Activated CD8-positive, alpha-beta memory T cell treated with anti-CD3 and anti-CD28 coated beads for 1 hour (primary cell): Measurements from ENCODE around the gene SLC7A6.

Source experiments
- DNase-seq, 2 donors: peaks; one replicate each; pipeline ENCODE4 v3.0.0-alpha.2; 2020; ENCODE audit warnings: low read depth in 1 of 2; ENCODE audit errors: extremely low read depth in 1 of 2

Gene SLC7A6

DNA sequence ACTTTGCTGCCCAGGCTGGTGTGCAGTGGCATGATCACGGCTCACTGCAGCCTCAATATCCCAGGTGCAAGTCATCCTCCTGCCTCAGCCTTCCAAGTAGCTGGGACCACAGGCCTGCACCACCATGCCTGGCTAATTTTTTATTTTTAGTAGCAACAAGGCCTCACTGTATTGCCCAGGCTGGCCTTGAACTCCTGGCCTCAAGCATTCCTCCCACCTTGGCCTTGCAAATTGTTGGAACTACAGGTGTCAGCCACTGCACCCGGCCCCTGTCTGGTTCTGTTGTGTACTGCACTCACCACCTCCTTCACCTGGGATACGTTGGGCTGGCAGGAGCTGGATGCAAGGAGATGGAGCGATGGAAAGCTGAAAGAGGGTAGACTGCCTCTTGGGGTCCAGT is 10.6 kb upstream of the SLC7A6 start:
- DNase-seq: no peak

DNA sequence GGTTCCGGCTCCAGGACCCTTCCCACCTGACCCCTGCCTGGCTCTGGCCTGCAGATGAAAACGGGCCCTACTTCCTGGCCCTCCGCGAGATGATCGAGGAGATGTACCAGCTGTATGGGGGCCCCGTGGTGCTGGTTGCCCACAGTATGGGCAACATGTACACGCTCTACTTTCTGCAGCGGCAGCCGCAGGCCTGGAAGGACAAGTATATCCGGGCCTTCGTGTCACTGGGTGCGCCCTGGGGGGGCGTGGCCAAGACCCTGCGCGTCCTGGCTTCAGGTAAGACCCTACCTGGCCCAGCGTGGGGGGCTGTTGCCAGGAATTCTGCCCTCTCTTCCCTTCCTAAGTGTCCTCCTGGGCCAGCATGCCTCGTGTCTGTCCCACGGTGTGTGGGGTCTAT is 8.6 kb upstream of the SLC7A6 start:
- DNase-seq: no peak

DNA sequence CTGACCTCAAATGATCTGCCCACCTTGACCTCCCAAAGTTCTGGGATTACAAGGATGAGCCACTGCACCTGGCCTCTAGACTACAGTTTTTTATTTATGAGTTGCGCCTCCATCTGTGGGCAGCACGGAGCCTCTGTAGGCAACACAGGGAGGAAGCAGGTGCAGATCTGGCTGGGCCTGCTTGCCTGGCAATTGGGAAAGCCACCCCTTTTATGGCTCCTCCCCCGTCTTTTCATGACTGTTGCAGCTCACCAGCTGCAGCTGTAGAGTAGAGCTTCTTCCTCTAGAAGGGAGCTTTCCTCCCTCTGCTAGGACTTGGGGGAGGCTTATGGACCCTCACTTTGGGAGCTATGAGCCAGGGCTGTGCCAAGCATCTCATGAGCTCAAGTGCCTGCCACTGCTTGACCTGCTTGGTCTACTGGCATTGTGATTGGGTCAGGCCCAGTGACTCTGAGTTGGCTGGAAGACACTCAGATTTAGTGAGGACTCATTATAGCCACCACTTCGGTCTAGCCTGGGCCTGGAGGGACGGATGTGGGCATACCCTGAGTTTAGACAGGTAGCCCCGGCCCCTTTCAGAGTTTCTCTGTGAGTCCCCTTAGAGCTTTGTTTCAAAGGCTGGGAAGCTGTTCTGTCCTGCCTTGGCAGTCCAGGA is 6.9 kb upstream of the SLC7A6 start:
- no peak for DNase-seq

DNA sequence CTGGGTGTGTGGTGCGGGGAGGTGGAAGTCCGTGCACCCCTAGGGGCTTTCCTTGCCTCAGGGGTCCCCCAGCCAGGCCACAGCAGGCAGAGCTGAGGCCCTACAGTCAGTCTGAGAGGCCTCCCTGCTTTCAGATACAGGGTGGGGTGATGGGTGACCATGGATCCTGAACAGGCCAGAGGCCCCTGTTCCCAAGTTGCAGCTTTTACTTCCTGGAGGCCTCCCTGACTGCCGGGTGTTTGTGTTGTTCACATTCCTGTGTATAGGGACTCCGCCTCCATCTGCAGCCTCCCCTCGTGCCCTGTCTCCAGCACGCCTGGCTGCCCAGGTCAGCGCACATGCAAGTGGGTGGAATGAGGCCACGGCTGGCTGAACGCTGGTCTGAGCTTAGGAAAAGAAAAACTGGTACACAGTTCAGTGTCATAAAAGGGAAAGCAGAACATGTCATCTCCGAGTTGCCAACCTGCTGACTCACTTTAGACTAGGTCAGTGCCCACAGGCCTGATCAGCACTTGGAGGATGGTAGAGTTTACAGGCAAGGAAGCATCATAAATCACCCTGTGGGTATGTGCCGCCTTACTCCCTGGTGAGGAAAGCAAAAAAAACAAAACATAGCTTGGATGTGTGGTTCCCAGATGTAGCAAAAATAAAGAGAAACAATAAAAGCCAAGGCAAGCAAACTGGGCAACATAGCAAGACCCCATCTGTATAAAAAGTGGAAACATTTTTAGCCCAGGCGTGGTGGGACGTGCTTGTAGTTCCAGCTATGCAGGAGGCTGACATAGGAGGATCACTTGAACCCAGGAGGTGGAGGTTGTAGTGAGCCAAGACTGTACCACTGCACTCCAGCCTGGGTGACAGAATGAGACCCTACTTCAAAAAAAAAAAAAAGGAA is 6.2 kb upstream of the SLC7A6 start:
- no peak for DNase-seq

DNA sequence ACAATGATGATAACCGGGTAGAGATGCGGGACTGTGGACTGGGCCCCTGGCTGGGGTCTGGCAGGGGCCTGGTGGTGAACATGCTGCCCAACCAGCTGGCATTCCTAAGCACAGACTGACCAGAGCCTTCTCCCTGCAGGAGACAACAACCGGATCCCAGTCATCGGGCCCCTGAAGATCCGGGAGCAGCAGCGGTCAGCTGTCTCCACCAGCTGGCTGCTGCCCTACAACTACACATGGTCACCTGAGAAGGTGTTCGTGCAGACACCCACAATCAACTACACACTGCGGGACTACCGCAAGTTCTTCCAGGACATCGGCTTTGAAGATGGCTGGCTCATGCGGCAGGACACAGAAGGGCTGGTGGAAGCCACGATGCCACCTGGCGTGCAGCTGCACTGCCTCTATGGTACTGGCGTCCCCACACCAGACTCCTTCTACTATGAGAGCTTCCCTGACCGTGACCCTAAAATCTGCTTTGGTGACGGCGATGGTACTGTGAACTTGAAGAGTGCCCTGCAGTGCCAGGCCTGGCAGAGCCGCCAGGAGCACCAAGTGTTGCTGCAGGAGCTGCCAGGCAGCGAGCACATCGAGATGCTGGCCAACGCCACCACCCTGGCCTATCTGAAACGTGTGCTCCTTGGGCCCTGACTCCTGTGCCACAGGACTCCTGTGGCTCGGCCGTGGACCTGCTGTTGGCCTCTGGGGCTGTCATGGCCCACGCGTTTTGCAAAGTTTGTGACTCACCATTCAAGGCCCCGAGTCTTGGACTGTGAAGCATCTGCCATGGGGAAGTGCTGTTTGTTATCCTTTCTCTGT is 5.1 kb upstream of the SLC7A6 start:
- no peak for DNase-seq

DNA sequence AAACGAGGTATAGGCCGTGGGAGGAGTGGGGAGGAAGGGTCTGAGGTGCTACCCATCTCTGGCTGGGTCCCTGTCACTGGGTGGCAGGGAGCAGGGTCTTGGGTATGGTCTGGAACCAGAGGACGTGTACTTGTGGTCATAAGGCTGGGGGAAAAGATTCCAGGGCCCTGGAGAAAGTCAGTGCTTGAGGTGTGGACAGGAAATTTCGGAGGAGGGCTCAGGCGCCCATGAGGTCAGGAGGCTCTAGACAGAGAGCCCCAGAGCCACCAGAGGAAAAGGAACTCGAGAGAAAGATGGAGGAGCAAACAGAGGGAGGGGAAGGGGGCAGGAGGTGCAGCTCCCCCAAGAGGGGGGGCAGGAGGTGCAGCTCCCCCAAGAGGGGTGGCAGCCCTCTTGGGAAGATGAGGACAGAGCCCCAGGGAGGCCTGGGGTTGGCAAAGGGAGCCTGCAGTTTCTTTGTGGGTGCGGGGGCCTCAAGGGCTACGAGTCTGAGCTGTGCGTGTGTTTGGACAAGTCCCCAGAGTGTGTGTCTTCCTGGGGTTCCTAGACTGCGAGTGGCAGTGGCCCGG is 683 bp upstream of the SLC7A6 start:
- no peak for DNase-seq

DNA sequence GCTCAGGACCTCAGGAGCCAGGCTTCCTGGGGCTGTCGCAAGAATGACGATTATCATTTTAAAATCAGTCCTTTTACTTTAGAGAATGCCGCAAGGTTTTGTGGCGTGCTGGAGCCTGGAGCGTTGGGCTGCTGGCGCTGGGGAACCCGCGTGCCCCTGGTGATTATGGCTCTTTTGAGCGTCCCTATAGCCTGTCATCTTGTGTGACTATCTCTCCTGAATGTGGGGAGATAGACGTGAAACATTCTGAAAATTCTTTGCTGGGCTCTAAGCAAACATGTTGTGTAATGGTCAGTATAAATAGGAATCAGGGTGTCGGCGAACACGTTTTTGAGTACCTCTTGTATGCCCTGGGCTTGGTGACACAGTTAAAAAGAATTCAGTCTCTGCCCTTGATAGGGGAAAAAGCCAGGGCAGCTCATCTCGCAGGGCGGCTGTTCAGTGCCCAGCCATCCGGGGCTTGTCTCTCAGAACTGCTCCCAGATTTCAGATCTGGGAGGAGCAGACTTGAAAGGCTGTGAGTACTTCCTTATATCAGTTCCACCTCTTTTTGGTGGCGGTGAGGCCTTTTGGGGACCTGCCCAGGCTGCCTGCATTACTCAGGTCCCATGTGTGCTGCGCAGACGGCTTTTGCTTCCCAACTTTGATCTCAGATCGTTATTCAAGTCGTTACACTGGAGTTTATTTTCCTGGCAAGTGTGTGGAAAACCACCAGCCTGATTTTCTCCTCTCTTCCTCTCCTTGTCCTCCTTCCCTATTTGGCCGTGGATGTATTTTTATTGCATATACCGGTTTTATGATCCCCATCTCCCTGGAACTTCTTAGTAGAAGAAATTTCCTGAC is 973 bp downstream of the SLC7A6 start:
- DNase-seq: no peak

DNA sequence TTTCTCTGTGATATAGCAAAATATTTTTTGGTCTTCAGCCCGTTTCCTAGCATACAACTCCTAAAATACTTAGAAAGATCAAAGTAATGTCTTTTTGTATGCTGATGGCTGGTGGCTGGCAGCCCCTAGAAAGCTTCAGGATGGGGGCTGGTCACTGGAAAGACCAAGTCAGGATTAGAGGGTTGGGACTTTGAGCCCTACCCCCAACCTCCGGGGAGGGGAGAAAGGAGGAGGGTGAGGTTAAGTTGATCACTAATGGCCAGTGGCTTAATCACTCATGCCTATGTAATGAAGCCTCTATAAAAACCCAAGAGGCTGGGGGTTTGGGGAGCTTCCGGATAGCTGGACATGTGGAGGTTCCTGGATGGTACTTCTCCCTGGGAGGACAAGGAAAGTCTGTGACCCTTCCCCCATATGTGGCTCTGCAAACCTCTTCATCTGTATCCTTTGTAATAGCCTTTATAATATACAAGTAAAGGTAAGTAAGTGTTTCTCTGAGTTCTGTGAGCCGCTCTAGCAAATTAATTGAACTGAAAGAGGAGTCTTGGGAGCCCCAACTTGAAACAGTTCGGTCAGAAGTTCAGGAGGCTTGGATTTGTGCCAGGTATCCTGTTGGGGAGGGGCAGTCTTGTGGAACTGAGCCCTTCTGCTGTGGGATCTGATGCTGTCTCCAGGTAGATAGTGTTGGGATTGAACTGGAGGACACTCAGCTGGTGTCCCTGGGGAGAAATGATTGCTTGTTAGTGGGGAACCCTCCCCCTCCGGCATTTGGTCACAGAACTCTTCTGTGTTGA is 3.5 kb downstream of the SLC7A6 start:
- no peak for DNase-seq

DNA sequence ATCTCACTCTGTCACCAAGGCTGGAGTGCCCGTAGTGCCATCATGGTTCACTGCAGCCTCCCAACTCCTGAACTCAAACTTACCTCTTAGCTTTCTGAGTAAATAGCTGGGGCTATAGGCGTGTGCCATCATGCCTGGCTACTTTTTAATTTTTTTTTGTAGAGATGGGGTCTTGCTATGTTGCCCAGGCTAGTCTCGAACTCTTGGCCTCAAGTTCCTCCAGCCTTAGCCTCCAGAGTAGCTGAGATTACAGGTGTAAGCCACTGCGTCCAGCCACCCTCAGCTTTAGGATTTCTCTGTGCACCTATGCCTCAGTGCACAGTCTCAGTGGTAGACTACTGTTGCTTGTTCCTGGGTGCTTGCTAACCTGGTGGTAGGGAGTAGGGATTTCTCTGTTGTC is 5.5 kb downstream of the SLC7A6 start:
- no peak for DNase-seq

DNA sequence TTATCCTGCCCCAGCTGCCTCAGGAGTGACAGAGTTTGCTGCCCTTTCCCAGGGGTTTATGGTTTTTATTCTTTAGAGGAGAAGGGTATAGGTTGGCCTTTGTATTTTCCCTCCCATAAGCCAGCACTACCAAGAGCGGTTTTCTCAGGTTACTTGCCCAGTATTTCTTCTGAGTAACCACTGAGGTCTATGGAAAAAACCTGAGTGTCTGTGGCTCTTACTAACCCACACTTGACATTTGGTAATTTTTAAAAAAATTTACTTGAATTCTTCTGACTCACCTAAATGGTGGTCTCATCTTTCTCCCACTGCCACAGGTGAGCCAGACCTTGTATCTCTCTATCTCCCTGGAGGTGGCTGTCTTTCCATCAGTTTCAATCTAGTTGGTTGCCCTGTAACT is 6.0 kb downstream of the SLC7A6 start:
- DNase-seq: no peak

DNA sequence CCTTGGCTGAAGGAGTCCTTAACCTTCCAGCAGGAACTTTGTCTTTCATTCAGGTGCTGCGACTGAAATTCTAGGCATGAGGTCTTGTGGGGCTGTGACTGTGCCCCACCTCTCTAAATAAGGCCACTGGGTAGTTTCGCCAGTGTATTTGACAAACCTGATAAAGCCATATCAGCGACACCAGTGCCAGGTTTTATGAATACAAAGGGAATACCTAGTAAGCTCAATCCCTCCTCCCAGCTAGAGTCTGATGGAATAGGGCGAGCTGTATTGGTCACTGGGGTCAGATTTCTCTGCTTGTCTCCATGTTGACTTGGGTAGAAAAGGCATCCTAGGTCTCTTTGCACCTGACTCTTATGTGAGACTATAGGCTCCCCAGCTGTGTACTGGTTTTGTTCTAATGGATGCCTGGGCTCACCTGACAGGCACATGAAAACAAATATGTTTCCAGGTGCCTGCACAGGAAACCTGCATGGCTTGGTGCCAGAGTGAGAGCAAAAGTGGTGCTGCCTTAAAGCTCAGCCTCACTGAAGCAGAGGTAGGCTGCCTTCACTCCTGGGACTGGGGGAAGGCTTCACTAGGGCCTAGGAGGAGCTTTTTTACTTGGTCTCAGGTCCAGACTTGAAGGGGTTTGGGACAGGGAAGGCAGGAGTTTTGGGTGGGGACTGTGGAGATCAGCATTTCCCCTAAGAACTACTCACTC is 8.3 kb downstream of the SLC7A6 start:
- DNase-seq: peak in 1 of 2 donors; percentile 39

DNA sequence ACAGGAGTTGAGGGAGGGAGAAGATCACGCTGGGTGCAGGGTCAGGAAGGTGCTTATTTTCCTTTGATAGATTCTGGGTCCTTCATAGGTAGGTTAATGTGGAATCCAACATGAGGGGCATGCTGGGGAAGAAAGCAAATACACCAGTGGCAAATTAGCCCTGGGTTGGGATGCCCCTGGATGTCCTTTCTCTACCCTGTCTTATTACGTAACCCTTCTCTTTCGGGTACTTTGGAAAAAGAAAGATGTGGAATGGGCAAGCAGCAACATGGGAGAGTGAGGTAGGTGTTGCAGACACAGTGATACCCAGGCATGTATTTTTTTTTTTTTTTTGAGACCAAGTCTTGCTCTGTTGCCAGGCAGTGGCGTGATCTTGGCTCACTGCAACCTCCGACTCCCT is 9.1 kb downstream of the SLC7A6 start:
- no peak for DNase-seq

DNA sequence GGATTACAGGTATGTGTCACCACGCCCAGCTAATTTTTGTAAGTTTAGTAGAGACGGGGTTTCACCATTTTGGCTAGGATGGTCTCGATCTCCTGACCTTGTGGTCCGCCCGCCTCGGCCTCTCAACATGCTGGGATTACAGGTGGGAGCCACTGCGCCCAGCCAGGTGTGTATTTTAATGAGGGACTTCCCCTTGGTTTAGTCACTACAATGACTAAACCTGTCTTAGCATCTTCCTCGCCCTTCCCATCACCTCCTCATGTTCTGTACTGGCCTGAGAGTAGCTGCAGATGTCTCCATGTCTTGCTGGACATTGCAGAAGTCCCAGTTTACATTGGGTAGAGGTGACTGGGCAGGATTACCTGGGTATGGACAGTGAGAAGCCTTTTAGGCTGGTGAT is 9.6 kb downstream of the SLC7A6 start:
- DNase-seq: no peak

DNA sequence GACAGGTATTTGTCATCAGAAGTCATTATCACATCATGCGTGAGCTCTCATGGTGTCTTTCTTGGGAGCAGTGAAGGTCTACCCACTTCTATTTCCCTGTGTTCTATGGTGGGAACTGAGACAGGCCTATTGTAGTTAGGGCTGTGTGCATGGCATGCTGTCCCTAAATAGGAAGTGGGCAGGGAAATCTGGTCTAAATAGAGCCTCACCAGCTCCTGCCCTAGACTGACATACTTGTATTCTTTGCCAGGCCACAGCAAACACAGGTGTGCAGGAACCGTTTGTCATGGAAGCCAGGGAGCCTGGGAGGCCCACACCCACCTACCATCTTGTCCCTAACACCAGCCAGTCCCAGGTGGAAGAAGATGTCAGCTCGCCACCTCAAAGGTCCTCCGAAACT is 10.1 kb downstream of the SLC7A6 start:
- no peak for DNase-seq

DNA sequence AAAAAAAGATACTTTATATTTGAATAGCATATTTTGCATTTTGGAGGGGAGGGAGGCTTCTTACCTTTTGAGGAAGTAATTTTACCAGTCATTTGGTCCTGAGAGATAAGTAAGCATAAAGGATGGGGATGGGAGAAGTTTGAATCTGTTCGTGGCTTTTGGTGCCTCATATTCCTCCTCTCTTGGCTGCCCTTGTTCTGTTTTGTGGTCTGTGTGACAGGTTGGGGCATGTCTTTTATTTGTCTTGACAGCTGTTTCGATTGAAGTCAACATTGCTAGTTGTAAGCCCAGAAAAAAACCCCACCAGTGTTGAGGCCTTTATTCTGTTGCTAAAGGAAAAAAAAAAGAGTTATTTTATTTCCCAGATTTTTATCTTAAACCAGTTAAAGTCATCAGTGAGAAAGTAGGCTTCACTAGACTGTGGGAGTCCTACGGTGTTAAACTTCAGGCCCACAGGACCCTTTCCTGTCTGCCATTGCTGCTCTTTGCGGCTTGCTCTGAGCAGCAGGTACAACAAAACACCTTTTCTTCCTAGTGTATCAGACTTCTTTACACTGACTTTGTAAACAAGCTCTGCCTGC is 11.4 kb downstream of the SLC7A6 start:
- DNase-seq: no peak

DNA sequence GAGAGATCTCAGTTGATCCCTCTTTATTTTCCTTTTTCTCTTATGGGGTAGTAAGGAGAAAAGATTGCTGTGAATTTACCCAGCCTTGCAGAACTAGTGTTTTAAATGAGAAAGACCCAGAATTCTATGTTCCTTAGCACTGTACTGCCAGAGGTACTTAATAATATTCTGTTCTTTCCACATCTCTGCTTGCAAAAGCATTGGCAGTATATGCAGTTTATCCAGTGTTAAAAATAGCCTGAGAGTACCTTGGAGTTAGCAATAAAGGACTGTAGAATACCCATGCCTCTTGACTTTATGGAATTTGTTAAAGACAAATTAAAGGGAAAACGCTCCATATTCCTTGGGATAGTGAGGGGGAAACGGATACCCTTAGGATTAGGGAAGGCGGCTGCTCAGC is 11.9 kb downstream of the SLC7A6 start:
- no peak for DNase-seq

DNA sequence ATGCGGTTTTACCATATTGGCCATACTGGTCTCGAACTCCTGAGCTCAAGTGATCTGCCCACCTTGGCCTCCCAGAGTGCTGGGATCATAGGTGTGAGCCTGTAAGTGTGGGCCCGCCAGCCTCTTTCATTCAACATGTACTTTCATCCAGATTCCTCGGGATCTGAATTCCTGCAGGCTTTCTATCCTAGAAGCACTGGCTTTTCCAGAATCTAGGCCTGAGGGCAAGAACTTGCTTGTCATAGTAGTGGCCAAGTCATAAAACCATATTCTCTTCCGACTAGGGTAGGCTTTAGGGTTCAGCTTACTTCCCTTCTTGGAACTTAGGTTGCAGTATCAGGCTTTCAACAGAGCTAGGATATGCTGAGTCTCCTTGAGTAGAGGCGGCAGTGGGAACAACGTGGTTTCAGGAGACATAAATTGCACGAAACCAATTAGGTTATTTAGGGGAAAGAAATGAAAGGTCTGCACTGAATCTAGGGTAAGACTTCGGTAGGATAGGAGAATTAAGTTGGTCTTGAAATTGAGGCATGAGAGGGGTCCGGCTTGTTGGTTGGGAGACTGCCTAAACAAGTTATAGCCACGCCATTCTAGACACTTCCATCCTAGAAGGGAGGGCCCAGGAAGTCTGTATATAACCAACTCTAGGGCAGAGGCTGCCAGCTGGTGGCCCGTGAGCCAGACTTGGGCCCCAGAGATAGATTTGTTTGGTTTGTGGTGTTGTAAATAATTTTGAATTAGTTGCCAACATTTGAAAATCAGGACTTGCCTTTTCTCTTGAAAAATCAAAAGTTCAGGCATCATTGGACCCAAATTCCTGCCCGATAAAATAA is 15.6 kb downstream of the SLC7A6 start:
- no peak for DNase-seq
